ENCODE results near the gene CYSTM1. TPM values are rescaled to one million over a fixed set of nuclear protein-coding genes. Genes with fewer than 3 reads are reported as not detected.

CYSTM1 gene
- total and polyA plus RNA-seq, 4 experiments from 2014 or later = 5.0 to 21.1 (median 9.5) TPM

DNA sequence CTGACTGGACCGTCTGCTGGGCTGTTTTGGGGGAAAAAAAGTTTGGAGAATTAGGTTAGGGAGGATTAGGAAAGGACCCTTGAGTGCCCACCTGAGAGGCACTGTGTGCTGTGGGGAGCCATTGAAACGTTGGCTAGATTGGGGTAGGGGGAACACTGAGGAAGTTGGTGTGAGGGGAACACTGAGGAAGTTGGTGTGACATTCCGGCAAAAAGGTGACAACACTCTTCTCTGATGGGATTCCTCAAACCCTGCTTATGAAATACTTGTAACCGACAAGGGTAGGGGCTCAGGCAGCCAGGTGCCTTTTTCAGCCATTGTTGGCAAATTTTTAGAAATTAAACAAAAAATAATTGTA, 1.0 kb downstream of the CYSTM1 start:
- Mint-ChIP-seq H3K9me3 (no peaks in the 10 kb centered on the region), H3K4me1 (peaks cover 7 to 23% (median 12%) of the 10 kb centered on the region in 4 donors), H3K27ac (peak overlapping the region; percentile 92 to 99 (median 95)), H3K36me3 (peaks cover 0 to 3% of the 10 kb centered on the region in 2 donors), H3K4me3 (peak overlapping the region; percentile 84 to 94 (median 90)), H3K27me3 (no peaks in the 10 kb centered on the region)
- H3K27ac ChIP-seq (ENCODE audit: low read depth, low read length) = peak overlapping the region; percentile 89
- H3K4me1 ChIP-seq (ENCODE audit: insufficient read depth, low read length) = peaks cover 12% of the 10 kb centered on the region
- H3K36me3 ChIP-seq (ENCODE audit: insufficient read depth, low read length) = no peaks in the 10 kb centered on the region
- intact Hi-C loops (cut with micrococcal nuclease) = loop anchor here (10.0 kb wide), 1 partner anchor 179 kb away; no protein-coding TSS in a partner anchor
- ChIA-PET CTCF (ENCODE audit: partially characterized antibody) (no interaction called here), POLR2A (ENCODE audit: partially characterized antibody) (interaction anchor here (1.0 to 2.2 kb wide), 2 partner anchors 60 to 69 kb away, joined by 3 to 20 read pairs; no protein-coding TSS in a partner anchor)
- no peaks in the 10 kb centered on the region for H3K9me3 ChIP-seq (ENCODE audit: control insufficient read depth in 1 of 2, low read length in 2 of 2)
- no peaks in the 10 kb centered on the region for H3K27me3 ChIP-seq (ENCODE audit: insufficient read depth, low read length)
- no peak for DNase-seq
- H3K4me3 ChIP-seq (ENCODE audit: low read length in 2 of 2) = peak overlapping the region; percentile 47 to 77

- no peaks in the 10 kb centered on the region for H3K36me3 ChIP-seq (ENCODE audit: insufficient read depth, low read length)
- no peak overlapping the region for H3K27ac ChIP-seq (ENCODE audit: low read depth, low read length)
- ChIA-PET POLR2A (ENCODE audit: partially characterized antibody) (no interaction called here), CTCF (ENCODE audit: partially characterized antibody) (interaction anchor here (1.2 kb wide), 1 partner anchor 19 kb away, joined by 3 read pairs; no protein-coding TSS in a partner anchor)
- intact Hi-C loops (cut with micrococcal nuclease) = loop anchor here (10.0 kb wide), 1 partner anchor 177 kb away; no protein-coding TSS in a partner anchor
- Mint-ChIP-seq H3K27me3 (no peaks in the 10 kb centered on the region), H3K36me3 (peaks cover 0 to 3% of the 10 kb centered on the region in 2 donors), H3K4me3 (peak overlapping the region in 1 of 8 donors; percentile 13), H3K27ac (peak overlapping the region in 6 of 7 donors; percentile 24 to 50 (median 36)), H3K9me3 (no peaks in the 10 kb centered on the region), H3K4me1 (peaks cover 8 to 23% (median 12%) of the 10 kb centered on the region in 4 donors)
- no peaks in the 10 kb centered on the region for H3K27me3 ChIP-seq (ENCODE audit: insufficient read depth, low read length)
- peaks cover 15% of the 10 kb centered on the region for H3K4me1 ChIP-seq (ENCODE audit: insufficient read depth, low read length)
- no peaks in the 10 kb centered on the region for H3K9me3 ChIP-seq (ENCODE audit: control insufficient read depth in 1 of 2, low read length in 2 of 2)
- no peak for DNase-seq
- H3K4me3 ChIP-seq (ENCODE audit: low read length in 2 of 2) = no peak overlapping the region
Measured at GRCh38 chr5:140178086-140178410, 3.1 kb downstream of the CYSTM1 start.

GRCh38 chr5:140178482-140179116, 3.6 kb downstream of the CYSTM1 start:
- H3K4me3 ChIP-seq (ENCODE audit: low read length in 2 of 2) = no peak overlapping the region
- intact Hi-C loops (cut with micrococcal nuclease) = loop anchor here (10.0 kb wide), 1 partner anchor 176 kb away; no protein-coding TSS in a partner anchor
- H3K4me1 ChIP-seq (ENCODE audit: insufficient read depth, low read length) = peaks cover 15% of the 10 kb centered on the region
- Mint-ChIP-seq H3K4me1 (peaks cover 8 to 23% (median 13%) of the 10 kb centered on the region in 4 donors), H3K36me3 (peaks cover 0 to 3% of the 10 kb centered on the region in 2 donors), H3K27me3 (no peaks in the 10 kb centered on the region), H3K4me3 (no peak overlapping the region), H3K27ac (peak overlapping the region in 1 of 7 donors; percentile 22), H3K9me3 (no peaks in the 10 kb centered on the region)
- ChIA-PET CTCF (ENCODE audit: partially characterized antibody) (interaction anchor here (0.8 to 1.2 kb wide), 2 partner anchors 19 to 21 kb away, joined by 3 read pairs; no protein-coding TSS in a partner anchor), POLR2A (ENCODE audit: partially characterized antibody) (no interaction called here)
- no peaks in the 10 kb centered on the region for H3K27me3 ChIP-seq (ENCODE audit: insufficient read depth, low read length)
- H3K27ac ChIP-seq (ENCODE audit: low read depth, low read length) = no peak overlapping the region
- no peaks in the 10 kb centered on the region for H3K9me3 ChIP-seq (ENCODE audit: control insufficient read depth in 1 of 2, low read length in 2 of 2)
- H3K36me3 ChIP-seq (ENCODE audit: insufficient read depth, low read length) = no peaks in the 10 kb centered on the region
- no peak for DNase-seq

- POLR2A ChIA-PET (ENCODE audit: partially characterized antibody) = no interaction called here
- H3K9me3 Mint-ChIP-seq = no peaks in the 10 kb centered on the region
- H3K27me3 ChIP-seq (ENCODE audit: insufficient read depth, low read length) = no peaks in the 10 kb centered on the region
- H3K9me3 ChIP-seq (ENCODE audit: control insufficient read depth in 1 of 2, low read length in 2 of 2) = no peaks in the 10 kb centered on the region
- intact Hi-C loops (cut with micrococcal nuclease) = no loop called here
- no peak for DNase-seq
- H3K4me3 ChIP-seq (ENCODE audit: low read length in 2 of 2) = no peak overlapping the region
- H3K27ac ChIP-seq (ENCODE audit: low read depth, low read length) = no peak overlapping the region
- peaks cover 5% of the 10 kb centered on the region for H3K4me1 ChIP-seq (ENCODE audit: insufficient read depth, low read length)
- no peaks in the 10 kb centered on the region for H3K27me3 Mint-ChIP-seq
- CTCF ChIA-PET (ENCODE audit: partially characterized antibody) = no interaction called here
- H3K4me3 Mint-ChIP-seq = no peak overlapping the region
- no peaks in the 10 kb centered on the region for H3K36me3 ChIP-seq (ENCODE audit: insufficient read depth, low read length)
- H3K27ac Mint-ChIP-seq = peak overlapping the region in 3 of 7 donors; percentile 6 to 38 (median 16)
- no peaks in the 10 kb centered on the region for H3K36me3 Mint-ChIP-seq
- peaks cover under 1 to 3% (median 1%) of the 10 kb centered on the region in 4 donors for H3K4me1 Mint-ChIP-seq
Measured at GRCh38 chr5:140181002-140181483, 6.1 kb downstream of the CYSTM1 start.

GRCh38 chr5:140181525-140181924, 6.5 kb downstream of the CYSTM1 start:
- H3K27me3 Mint-ChIP-seq = peaks cover 0 to 1% of the 10 kb centered on the region in 2 donors
- no peak overlapping the region for H3K4me3 Mint-ChIP-seq
- POLR2A ChIA-PET (ENCODE audit: partially characterized antibody) = no interaction called here
- Histone ChIP-seq H3K36me3 (ENCODE audit: insufficient read depth, low read length) (no peaks in the 10 kb centered on the region), H3K4me3 (ENCODE audit: low read length in 2 of 2) (no peak overlapping the region), H3K9me3 (ENCODE audit: control insufficient read depth in 1 of 2, low read length in 2 of 2) (no peaks in the 10 kb centered on the region), H3K4me1 (ENCODE audit: insufficient read depth, low read length) (peaks cover 3% of the 10 kb centered on the region), H3K27ac (ENCODE audit: low read depth, low read length) (no peak overlapping the region), H3K27me3 (ENCODE audit: insufficient read depth, low read length) (no peaks in the 10 kb centered on the region)
- no peak for DNase-seq
- H3K4me1 Mint-ChIP-seq = peaks cover 0 to 3% (median under 1%) of the 10 kb centered on the region in 4 donors
- H3K36me3 Mint-ChIP-seq = no peaks in the 10 kb centered on the region
- intact Hi-C loops (cut with micrococcal nuclease) = no loop called here
- CTCF ChIA-PET (ENCODE audit: partially characterized antibody) = no interaction called here
- H3K27ac Mint-ChIP-seq = peak overlapping the region in 1 of 7 donors; percentile 6
- H3K9me3 Mint-ChIP-seq = no peaks in the 10 kb centered on the region

DNA sequence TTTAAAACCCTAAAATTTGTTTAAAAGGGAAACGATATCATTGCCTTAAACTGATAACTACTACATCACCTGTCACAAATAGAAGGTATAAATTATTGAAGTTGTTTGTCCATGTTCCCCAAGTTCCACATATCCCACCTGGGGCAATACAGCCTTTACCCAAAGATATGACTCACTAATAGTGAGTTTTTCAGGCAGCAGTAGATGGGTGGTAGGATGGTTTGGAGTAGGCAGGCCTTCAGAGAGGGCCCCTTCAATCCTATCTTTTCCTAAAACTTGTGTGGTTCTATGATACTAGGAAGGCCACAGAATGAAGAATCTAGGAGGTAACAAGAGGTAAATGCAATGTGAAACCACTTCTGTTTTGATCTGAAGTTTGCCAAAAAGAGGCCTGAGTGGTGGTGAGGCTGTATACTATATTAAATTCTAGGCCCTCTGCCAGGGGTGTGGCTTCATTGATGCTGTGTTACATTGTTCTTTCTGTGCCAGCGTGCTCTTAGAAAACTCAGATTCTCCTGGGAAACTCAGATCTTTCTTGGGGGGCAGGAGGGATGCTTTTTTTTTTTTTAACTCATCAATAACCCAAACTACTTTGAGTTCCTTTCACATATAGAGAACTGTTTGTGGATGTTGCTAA, 7.2 kb downstream of the CYSTM1 start:
- CTCF ChIA-PET (ENCODE audit: partially characterized antibody) = no interaction called here
- Mint-ChIP-seq H3K27ac (peak overlapping the region in 1 of 7 donors; percentile 66), H3K9me3 (no peaks in the 10 kb centered on the region), H3K4me1 (peaks cover 0 to 3% (median under 1%) of the 10 kb centered on the region in 4 donors), H3K36me3 (no peaks in the 10 kb centered on the region), H3K4me3 (no peak overlapping the region), H3K27me3 (peaks cover 0 to 2% of the 10 kb centered on the region in 2 donors)
- Histone ChIP-seq H3K36me3 (ENCODE audit: insufficient read depth, low read length) (no peaks in the 10 kb centered on the region), H3K27ac (ENCODE audit: low read depth, low read length) (no peak overlapping the region), H3K9me3 (ENCODE audit: control insufficient read depth in 1 of 2, low read length in 2 of 2) (no peaks in the 10 kb centered on the region), H3K4me1 (ENCODE audit: insufficient read depth, low read length) (peaks cover 3% of the 10 kb centered on the region), H3K4me3 (ENCODE audit: low read length in 2 of 2) (no peak overlapping the region), H3K27me3 (ENCODE audit: insufficient read depth, low read length) (no peaks in the 10 kb centered on the region)
- DNase-seq = no peak
- intact Hi-C loops (cut with micrococcal nuclease) = no loop called here
- POLR2A ChIA-PET (ENCODE audit: partially characterized antibody) = no interaction called here

- Mint-ChIP-seq H3K27ac (peak overlapping the region in 1 of 7 donors; percentile 83), H3K4me1 (peaks cover 0 to 3% (median under 1%) of the 10 kb centered on the region in 4 donors), H3K36me3 (no peaks in the 10 kb centered on the region), H3K27me3 (peaks cover 0 to 2% of the 10 kb centered on the region in 2 donors), H3K9me3 (no peaks in the 10 kb centered on the region), H3K4me3 (no peak overlapping the region)
- CTCF ChIA-PET (ENCODE audit: partially characterized antibody) = no interaction called here
- Histone ChIP-seq H3K9me3 (ENCODE audit: control insufficient read depth in 1 of 2, low read length in 2 of 2) (no peaks in the 10 kb centered on the region), H3K4me1 (ENCODE audit: insufficient read depth, low read length) (peaks cover 3% of the 10 kb centered on the region), H3K4me3 (ENCODE audit: low read length in 2 of 2) (no peak overlapping the region), H3K36me3 (ENCODE audit: insufficient read depth, low read length) (no peaks in the 10 kb centered on the region), H3K27ac (ENCODE audit: low read depth, low read length) (no peak overlapping the region), H3K27me3 (ENCODE audit: insufficient read depth, low read length) (no peaks in the 10 kb centered on the region)
- POLR2A ChIA-PET (ENCODE audit: partially characterized antibody) = no interaction called here
- intact Hi-C loops (cut with micrococcal nuclease) = no loop called here
- no peak for DNase-seq
Measured at GRCh38 chr5:140182803-140183367, 7.9 kb downstream of the CYSTM1 start.

All from CD4-positive, alpha-beta memory T cell (primary cell).